GM18909 (cell line): ENCODE results near the gene KCNJ18.
"Not testable (repeated sequence)": the region's sequence is repeated elsewhere in the genome, so short reads cannot be mapped to it uniquely, and the experiment has no call there.

ENCODE experiments used
- ATAC-seq: cut with Tn5 transposase; IDR thresholded peaks from one replicate; pipeline ENCODE4 v1.9.1; 2021; ENCODE audit warnings: mild to moderate bottlenecking; ENCODE audit not compliant: unreplicated experiment, poor library complexity

KCNJ18 gene

DNA sequence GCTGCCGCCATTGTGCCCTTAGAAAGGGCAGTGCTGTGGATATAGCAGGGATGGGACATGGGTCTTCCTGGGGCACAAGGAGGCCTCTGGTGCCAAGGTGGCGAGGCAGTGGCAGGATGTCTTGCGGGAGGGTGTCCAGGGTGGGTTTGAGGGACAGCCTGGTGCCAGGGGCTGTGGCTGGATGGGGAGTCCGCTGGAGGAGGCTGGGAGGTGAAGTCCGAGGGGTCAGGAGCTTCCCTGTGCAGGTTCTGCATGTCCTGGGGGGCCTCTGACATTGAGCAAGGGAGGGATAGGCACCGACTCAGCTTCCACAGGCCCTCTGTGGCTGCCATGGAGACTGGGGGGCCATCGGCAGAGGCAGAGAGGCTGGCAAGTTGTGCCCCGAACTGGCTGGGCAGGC is 9.7 kb downstream of the KCNJ18 start:
- ATAC-seq = not testable (repeated sequence)

GRCh38 chr17:21702521-21702920 is 10.2 kb downstream of the KCNJ18 start:
- ATAC-seq = not testable (repeated sequence)

GRCh38 chr17:21702940-21703640 is 10.8 kb downstream of the KCNJ18 start:
- ATAC-seq = not testable (repeated sequence)

GRCh38 chr17:21703891-21704872 is 11.9 kb downstream of the KCNJ18 start:
- not testable (repeated sequence) for ATAC-seq

DNA sequence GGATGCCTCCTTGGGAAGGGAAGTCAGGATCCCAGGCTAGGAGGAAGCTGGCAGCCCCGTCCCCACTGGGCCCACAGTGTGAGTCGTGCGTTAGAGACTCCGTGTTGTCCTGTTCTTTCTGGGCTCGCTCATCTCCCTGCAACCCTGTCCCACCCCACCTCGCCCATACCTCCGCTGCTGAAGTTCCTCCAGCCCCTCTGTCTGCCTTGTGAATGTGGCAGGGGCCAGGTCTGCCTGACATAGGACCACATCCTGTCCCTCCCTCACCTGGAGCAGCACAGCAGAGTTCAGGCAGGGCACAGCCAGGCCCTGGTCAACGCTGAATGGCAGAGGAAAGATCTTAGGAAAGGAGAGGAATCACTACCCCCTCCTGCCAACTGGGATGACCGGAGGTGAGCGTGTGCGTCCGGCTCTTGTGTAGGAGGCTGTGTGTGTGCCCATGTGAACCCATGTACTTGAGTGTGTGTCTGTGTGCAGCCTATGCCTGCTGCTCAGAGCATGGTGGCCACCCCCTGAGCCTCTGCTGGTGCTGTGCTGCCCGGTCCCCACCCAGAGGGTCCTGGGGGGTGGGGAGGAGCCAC is 12.8 kb downstream of the KCNJ18 start:
- ATAC-seq = no peak

DNA sequence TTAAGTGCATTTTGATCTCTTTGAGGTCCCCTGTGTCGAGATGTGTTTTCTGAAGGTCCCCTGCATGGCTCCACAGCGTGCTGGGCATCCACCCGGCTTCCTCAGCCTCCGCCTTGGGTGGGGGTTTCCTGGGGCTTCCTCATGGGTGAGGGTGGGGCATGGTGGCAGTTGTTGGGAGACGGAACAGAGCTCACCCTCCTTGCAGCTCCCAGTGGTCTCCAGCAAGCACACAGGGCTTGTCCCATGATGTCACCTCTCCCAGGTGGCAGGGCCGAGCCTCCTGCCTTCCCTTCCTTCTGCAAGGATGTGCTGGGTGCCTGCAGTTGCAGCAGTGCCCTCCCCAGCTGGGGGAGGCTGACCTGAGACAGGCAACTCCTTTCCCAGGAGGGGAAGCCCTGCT is 13.4 kb downstream of the KCNJ18 start:
- not testable (repeated sequence) for ATAC-seq

GRCh38 chr17:21706546-21706945 is 14.2 kb downstream of the KCNJ18 start:
- not testable (repeated sequence) for ATAC-seq

DNA sequence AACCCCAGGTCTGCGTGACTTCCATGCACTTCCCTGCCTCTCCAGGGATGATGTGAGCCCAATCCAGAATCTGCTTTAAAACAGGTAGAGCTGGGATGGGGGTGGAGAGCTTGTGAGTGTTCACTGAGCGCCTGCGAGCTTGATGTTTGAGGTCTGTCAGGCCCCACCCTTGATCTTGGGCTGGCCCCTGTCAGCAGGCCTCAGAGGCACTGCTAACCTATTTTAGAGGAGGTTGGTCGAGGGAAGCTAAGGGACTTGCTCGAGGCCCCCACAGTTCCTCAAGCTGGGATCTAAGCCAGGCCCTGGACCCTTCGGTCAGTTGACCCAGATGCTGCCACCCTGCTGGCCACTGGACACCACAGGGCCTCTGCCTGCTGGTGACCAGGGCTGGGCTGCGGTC is 14.8 kb downstream of the KCNJ18 start:
- ATAC-seq = not testable (repeated sequence)

GRCh38 chr17:21707711-21708611 is 15.6 kb downstream of the KCNJ18 start:
- not testable (repeated sequence) for ATAC-seq

GRCh38 chr17:21708612-21709535 is 16.6 kb downstream of the KCNJ18 start:
- ATAC-seq = not testable (repeated sequence)

- not testable (repeated sequence) for ATAC-seq
Observed at GRCh38 chr17:21709994-21710393, 17.7 kb downstream of the KCNJ18 start.

GRCh38 chr17:21710486-21710885 is 18.2 kb downstream of the KCNJ18 start:
- not testable (repeated sequence) for ATAC-seq

DNA sequence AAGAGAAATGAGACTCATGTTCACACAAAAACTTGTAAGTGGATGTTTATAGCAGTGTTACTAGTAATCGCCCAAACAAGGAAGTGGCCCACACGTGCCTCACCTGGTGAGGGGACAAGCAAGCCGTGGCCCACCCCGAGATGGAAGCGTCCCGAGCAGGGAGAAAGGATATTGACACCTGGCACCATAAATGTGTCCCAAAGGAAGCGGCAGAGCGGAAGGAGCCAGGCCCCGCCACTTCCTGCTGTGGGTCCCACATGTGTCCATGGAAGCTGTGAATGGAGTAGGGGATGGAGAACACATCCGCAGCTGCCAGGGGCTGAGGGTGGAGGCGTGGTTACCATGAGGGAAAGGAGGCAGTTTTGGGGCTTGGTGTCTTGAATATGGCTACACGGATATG is 18.9 kb downstream of the KCNJ18 start:
- ATAC-seq = no peak

GRCh38 chr17:21713020-21713419 is 20.7 kb downstream of the KCNJ18 start:
- not testable (repeated sequence) for ATAC-seq

DNA sequence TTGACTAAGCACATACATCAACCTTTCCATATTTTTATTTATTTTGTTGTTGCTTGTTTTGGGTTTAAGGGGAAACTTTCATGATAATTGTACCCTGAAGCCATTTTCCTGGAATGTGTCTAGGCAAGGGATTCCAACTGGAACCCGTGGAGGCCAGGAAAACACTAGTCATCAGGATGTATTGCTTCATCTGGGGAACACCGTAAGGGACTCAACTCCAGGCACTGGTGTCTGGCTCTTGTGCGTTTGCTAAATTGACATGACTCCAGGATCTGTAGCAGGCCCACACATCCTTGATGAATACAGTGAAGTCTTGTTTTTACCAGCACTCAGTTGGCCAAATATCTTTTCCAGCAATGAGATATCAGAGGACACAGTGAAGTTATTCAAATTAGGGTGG is 21.3 kb downstream of the KCNJ18 start:
- ATAC-seq = not testable (repeated sequence)

DNA sequence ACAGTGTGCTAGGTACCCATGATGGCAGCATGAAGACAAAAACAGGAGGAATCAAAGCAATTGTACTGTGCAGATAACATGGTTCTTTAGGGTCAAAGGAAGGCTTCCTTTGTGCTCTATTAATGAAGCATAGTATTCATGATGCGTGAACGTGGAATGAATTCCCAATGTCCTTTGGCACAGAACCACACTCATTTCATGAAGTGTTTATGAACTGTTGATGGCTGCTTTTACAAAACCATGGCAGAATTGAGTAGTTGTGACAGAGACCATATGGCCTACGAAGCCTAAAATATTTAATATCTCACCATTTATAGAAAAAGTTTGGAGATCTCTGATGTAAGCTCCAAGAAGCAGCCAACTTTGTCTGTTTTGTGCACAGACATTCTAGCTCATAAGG is 22.4 kb downstream of the KCNJ18 start:
- ATAC-seq = not testable (repeated sequence)

DNA sequence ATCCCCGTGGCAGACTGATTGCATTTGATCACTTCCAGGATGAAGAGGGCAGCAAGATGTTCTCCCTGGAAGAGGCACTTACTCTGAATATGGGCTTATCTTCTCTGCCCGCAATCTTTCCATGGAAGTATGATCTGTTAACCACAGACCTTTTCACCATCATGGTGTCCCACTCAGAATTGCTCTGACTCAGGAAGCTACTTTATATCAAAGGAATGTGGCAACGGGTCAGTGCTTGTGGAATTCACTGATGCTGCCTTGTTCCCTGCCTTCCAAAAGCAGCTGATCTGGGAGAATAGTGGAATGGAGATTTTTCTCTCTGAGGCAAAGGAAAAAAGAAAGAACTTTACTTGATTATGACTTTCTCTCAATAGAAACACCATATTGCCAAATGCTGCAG is 23.6 kb downstream of the KCNJ18 start:
- ATAC-seq = not testable (repeated sequence)

DNA sequence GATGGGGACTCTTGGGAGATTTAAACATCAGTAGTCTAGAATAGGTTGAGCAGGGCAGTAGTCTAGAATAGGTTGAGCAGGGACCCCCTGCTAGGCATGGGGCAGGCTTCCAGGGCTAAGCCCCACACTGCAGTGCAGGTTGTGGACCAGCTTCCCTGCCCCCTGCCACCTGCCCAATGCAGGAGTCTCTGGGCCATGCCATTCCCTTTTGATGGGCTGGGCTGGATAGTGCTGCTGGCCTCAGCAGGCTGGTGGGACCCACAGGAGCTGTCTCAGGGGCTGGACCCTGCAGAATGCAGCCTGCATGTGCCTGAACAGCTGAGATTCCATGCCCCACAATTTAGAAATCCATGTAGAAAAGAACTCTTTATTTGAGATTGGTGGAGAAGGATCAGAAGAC is 26.6 kb downstream of the KCNJ18 start:
- ATAC-seq = not testable (repeated sequence)
